ENCODE measurements around the gene PIAS4. TPM values are rescaled to one million over a fixed set of nuclear protein-coding genes. Genes with fewer than 3 reads are reported as not detected.

The PIAS4 gene
- total and polyA plus RNA-seq, 9 of the 15 experiments (the other 6 are each of a cell fraction or from before 2014, with no cell fraction given), result 0.27 to 34.9 (median 14.4) TPM

DNA sequence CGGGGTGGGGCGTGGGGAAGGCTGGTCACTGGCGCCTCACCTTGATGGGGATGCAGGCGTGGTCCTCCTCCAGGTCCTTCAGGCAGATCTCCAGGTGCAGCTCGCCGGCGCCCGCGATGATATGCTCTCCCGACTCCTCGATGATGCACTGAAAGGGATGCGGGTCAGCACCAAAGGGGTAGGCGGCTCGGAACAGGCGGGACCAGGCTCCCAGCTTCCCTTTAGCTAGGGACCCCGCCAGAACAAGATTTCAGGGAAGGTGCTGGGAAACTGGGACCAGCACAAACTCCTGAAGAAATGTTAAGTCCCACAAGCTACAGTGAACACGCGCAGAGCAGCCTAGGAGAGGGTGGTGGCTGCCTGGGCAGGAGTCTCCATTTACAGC lies 28.3 kb upstream of the PIAS4 start:
- 100% methylated on average over 6 of the region's 18 CpGs for WGBS (ENCODE audit: insufficient coverage, low coverage, missing lambda C conversion rate)
- H3K79me2 ChIP-seq (ENCODE audit: control insufficient read depth, insufficient read depth, low read length), result peaks cover 71% of the 10 kb centered on the region
- ChIA-PET CTCF (ENCODE audit: low intra/inter-chr PET ratio) (no interaction called here), POLR2A (interaction anchor here (0.7 to 9.7 kb wide), 5 partner anchors 8 to 536 kb away, joined by 3 to 215 read pairs (median 4); partner anchors contain the start of gene DAPK3)
- no peak overlapping the region for H3K4me3 ChIP-seq
- H3K9ac ChIP-seq (ENCODE audit: insufficient read depth in 1 of 2, low read depth in 2 of 2, low read length in 2 of 2), result peak overlapping the region in 1 of 2 experiments; percentile 57; a peak in 1 of 4 replicates
- H3K27ac ChIP-seq (ENCODE audit: extremely low read depth, low read depth, low read length), result no peak overlapping the region
- no peak overlapping the region for H3K4me2 ChIP-seq (ENCODE audit: insufficient read depth, low read length)
- H4K20me1 ChIP-seq (replicated peaks; ENCODE audit: control insufficient read depth, insufficient read depth, low read length), result peaks cover 83% of the 10 kb centered on the region
- DNase-seq (ENCODE audit: extremely low read depth in 1 of 4, low spot score in 3 of 4) (peak in 2 of 4 experiments; percentile 10 to 14), ATAC-seq (no peak), FAIRE-seq (no peak)
- H3K4me1 ChIP-seq (replicated peaks in 1 of 2; ENCODE audit: control insufficient read depth in 2 of 2, insufficient read depth in 2 of 2, low read length in 2 of 2), result peaks cover 13 to 73% of the 10 kb centered on the region in 2 experiments; a peak in 4 of 5 replicates
- BruUV-seq (replicated peaks), result no TSS peak
- peaks cover 35% of the 10 kb centered on the region for H3K9me1 ChIP-seq (ENCODE audit: control insufficient read depth, insufficient read depth, low read length)
- in situ Hi-C loops (cut with MboI) (no loop called here), intact Hi-C loops (cut with micrococcal nuclease) (no loop called here)
- no peak overlapping the region for H2AFZ ChIP-seq (ENCODE audit: low read depth, low read length)
- H3K27me3 ChIP-seq (ENCODE audit: control insufficient read depth in 2 of 2, insufficient read depth in 2 of 2, low read length in 2 of 2), result no peaks in the 10 kb centered on the region
- peaks cover 93% of the 10 kb centered on the region for H3K36me3 ChIP-seq (ENCODE audit: control insufficient read depth, insufficient read depth, low read length)
- no peaks in the 10 kb centered on the region for H3K9me3 ChIP-seq (replicated peaks; ENCODE audit: control insufficient read depth, insufficient read depth, low read depth, low read length)
- no peak for TF ChIP-seq MAZ (CRISPR knock-in tag; conservative IDR thresholded peaks at IDR 0.05 in 1 of 2, IDR thresholded peaks at IDR 0.05 in 1 of 2)
- TF ChIP-seq SUPT5H (IDR thresholded peaks at IDR 0.05), result peak; percentile 46; the same call in 1 of the 2 replicates
- no peak for TF ChIP-seq ESRRB (CRISPR knock-in tag; IDR thresholded peaks at IDR 0.05; ENCODE audit: borderline replicate concordance)
- TF ChIP-seq RBBP5 (IDR thresholded peaks at IDR 0.05; ENCODE audit: borderline replicate concordance, insufficient read depth, low read length, poor library complexity, severe bottlenecking), result no peak
- TF ChIP-seq, protein P1, sequence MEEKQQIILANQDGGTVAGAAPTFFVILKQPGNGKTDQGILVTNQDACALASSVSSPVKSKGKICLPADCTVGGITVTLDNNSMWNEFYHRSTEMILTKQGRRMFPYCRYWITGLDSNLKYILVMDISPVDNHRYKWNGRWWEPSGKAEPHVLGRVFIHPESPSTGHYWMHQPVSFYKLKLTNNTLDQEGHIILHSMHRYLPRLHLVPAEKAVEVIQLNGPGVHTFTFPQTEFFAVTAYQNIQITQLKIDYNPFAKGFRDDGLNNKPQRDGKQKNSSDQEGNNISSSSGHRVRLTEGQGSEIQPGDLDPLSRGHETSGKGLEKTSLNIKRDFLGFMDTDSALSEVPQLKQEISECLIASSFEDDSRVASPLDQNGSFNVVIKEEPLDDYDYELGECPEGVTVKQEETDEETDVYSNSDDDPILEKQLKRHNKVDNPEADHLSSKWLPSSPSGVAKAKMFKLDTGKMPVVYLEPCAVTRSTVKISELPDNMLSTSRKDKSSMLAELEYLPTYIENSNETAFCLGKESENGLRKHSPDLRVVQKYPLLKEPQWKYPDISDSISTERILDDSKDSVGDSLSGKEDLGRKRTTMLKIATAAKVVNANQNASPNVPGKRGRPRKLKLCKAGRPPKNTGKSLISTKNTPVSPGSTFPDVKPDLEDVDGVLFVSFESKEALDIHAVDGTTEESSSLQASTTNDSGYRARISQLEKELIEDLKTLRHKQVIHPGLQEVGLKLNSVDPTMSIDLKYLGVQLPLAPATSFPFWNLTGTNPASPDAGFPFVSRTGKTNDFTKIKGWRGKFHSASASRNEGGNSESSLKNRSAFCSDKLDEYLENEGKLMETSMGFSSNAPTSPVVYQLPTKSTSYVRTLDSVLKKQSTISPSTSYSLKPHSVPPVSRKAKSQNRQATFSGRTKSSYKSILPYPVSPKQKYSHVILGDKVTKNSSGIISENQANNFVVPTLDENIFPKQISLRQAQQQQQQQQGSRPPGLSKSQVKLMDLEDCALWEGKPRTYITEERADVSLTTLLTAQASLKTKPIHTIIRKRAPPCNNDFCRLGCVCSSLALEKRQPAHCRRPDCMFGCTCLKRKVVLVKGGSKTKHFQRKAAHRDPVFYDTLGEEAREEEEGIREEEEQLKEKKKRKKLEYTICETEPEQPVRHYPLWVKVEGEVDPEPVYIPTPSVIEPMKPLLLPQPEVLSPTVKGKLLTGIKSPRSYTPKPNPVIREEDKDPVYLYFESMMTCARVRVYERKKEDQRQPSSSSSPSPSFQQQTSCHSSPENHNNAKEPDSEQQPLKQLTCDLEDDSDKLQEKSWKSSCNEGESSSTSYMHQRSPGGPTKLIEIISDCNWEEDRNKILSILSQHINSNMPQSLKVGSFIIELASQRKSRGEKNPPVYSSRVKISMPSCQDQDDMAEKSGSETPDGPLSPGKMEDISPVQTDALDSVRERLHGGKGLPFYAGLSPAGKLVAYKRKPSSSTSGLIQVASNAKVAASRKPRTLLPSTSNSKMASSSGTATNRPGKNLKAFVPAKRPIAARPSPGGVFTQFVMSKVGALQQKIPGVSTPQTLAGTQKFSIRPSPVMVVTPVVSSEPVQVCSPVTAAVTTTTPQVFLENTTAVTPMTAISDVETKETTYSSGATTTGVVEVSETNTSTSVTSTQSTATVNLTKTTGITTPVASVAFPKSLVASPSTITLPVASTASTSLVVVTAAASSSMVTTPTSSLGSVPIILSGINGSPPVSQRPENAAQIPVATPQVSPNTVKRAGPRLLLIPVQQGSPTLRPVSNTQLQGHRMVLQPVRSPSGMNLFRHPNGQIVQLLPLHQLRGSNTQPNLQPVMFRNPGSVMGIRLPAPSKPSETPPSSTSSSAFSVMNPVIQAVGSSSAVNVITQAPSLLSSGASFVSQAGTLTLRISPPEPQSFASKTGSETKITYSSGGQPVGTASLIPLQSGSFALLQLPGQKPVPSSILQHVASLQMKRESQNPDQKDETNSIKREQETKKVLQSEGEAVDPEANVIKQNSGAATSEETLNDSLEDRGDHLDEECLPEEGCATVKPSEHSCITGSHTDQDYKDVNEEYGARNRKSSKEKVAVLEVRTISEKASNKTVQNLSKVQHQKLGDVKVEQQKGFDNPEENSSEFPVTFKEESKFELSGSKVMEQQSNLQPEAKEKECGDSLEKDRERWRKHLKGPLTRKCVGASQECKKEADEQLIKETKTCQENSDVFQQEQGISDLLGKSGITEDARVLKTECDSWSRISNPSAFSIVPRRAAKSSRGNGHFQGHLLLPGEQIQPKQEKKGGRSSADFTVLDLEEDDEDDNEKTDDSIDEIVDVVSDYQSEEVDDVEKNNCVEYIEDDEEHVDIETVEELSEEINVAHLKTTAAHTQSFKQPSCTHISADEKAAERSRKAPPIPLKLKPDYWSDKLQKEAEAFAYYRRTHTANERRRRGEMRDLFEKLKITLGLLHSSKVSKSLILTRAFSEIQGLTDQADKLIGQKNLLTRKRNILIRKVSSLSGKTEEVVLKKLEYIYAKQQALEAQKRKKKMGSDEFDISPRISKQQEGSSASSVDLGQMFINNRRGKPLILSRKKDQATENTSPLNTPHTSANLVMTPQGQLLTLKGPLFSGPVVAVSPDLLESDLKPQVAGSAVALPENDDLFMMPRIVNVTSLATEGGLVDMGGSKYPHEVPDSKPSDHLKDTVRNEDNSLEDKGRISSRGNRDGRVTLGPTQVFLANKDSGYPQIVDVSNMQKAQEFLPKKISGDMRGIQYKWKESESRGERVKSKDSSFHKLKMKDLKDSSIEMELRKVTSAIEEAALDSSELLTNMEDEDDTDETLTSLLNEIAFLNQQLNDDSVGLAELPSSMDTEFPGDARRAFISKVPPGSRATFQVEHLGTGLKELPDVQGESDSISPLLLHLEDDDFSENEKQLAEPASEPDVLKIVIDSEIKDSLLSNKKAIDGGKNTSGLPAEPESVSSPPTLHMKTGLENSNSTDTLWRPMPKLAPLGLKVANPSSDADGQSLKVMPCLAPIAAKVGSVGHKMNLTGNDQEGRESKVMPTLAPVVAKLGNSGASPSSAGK (IDR thresholded peaks at IDR 0.05), result no peak
- TF ChIP-seq ZBTB5 (IDR thresholded peaks at IDR 0.05), result no peak
- no peak for TF ChIP-seq ZZZ3 (IDR thresholded peaks at IDR 0.05)
